Hepatocyte (in vitro differentiated cells): Measurements from ENCODE around the gene ITGB1BP1. TPM values are rescaled to one million over a fixed set of nuclear protein-coding genes. Genes with fewer than 3 reads are reported as not detected.

ENCODE experiments used
- DNase-seq: peaks from one replicate; pipeline ENCODE4 v3.0.0-alpha.2; 2016; ENCODE audit warnings: low spot score
- H2AFZ ChIP-seq: fragments of 200-600 bp; sonication (generic); 2 replicates; pipeline ENCODE4 v1.6.0; 2016; ENCODE audit warnings: antibody characterized with exemption, mild to moderate bottlenecking
- H3K27ac ChIP-seq: fragments of 200-600 bp; sonication (generic); 2 replicates; pipeline ENCODE4 v1.5.1; 2016; ENCODE audit warnings: mild to moderate bottlenecking
- H3K27me3 ChIP-seq: fragments of 200-600 bp; sonication (generic); 2 replicates; pipeline ENCODE4 v1.6.1; 2016
- H3K36me3 ChIP-seq: fragments of 200-600 bp; sonication (generic); replicated peaks from 2 replicates; pipeline ENCODE4 v1.5.1; 2016; ENCODE audit warnings: low read depth; ENCODE audit not compliant: insufficient read depth
- H3K4me1 ChIP-seq: fragments of 200-600 bp; sonication (generic); 2 replicates; pipeline ENCODE4 v1.5.1; 2016; ENCODE audit warnings: mild to moderate bottlenecking, moderate library complexity; ENCODE audit not compliant: insufficient read depth
- H3K4me2 ChIP-seq: fragments of 200-600 bp; sonication (generic); 2 replicates; pipeline ENCODE4 v1.6.0; 2016
- H3K4me3 ChIP-seq: fragments of 200-600 bp; sonication (generic); 2 replicates; pipeline ENCODE4 v1.5.1; 2016; ENCODE audit warnings: mild to moderate bottlenecking
- H3K79me2 ChIP-seq: fragments of 200-600 bp; sonication (generic); 2 replicates; pipeline ENCODE4 v1.6.0; 2017; ENCODE audit warnings: mild to moderate bottlenecking
- H3K9me2 ChIP-seq: fragments of 200-600 bp; sonication (generic); replicated peaks from 2 replicates; pipeline ENCODE4 v1.6.0; 2017; ENCODE audit warnings: mild to moderate bottlenecking; ENCODE audit not compliant: insufficient read depth
- H3K9me3 ChIP-seq: fragments of 200-600 bp; sonication (generic); 2 replicates; pipeline ENCODE4 v1.5.1; 2016; ENCODE audit warnings: low read depth, mild to moderate bottlenecking
- H4K20me1 ChIP-seq: fragments of 200-600 bp; sonication (generic); 2 replicates; pipeline ENCODE4 v1.6.0; 2016; ENCODE audit warnings: mild to moderate bottlenecking; ENCODE audit not compliant: insufficient read depth, poor library complexity, severe bottlenecking
- EZH2 ChIP-seq: fragments of 200-600 bp; sonication (generic); IDR thresholded peaks from 2 replicates; pipeline ENCODE4 v1.6.1; 2016; ENCODE audit warnings: antibody characterized with exemption, mild to moderate bottlenecking, borderline replicate concordance
- EZH2phosphoT487 ChIP-seq: fragments of 200-600 bp; sonication (generic); IDR thresholded peaks from one replicate; pipeline ENCODE4 v1.6.1; 2018; ENCODE audit warnings: antibody characterized with exemption, mild to moderate bottlenecking, low read depth, moderate library complexity; ENCODE audit not compliant: unreplicated experiment, severe bottlenecking
- WGBS: methylation state at CpG from one replicate; pipeline ENCODE4 v1.1.6; 2016; ENCODE audit warnings: low lambda C conversion rate; ENCODE audit errors: missing lambda C conversion rate; 5-methylcytosine and 5-hydroxymethylcytosine counted together
- polyA plus RNA-seq: library from polyadenylated mRNA; unstranded; fragments of >200 nt; fragmentation: Nextera tagmentation; extraction: Ambion mirVana; gene quantifications from 2 replicates; pipeline ENCODE4 v1.2.1, GENCODE V29; 2016
- total RNA-seq: library from RNA; depleted of rRNA; stranded (reverse); fragments of >200 nt; gene quantifications from 2 replicates; pipeline ENCODE4 v1.2.3, GENCODE V29; 2014
- TF ChIP-seq, protein P1 (sequence below): fragments of 200-600 bp; sonication (generic); IDR thresholded peaks from 2 replicates; pipeline ENCODE4 v1.5.1; 2016; ENCODE audit warnings: antibody characterized with exemption, mild to moderate bottlenecking; ENCODE audit not compliant: poor library complexity

The ITGB1BP1 gene
- total and polyA plus RNA-seq, 2 experiments from 2014 or later: 17.4 to 51.8 TPM

DNA sequence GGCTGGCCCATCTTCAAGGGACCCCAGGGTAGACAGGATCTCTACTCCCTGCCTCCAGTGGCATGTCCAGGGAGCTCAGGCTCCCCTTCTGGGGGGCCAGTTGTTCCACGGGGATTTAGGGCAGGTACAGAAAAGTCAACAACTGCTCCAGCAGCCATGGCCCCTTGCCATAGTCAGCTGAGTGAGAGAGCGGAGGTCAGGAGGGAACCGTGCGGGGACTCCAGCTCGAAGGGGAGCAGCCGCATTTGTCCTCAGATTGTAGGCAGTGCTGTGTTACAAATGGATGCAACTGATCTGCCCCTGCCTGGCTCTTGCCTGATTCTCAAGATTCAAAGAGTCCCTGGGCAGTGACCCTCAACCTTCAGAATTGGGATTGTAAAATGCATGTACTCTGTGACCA is 49.9 kb downstream of the ITGB1BP1 start:
- Histone ChIP-seq H4K20me1 (no peaks in the 10 kb centered on the region), H3K4me2 (no peak overlapping the region), H3K79me2 (no peaks in the 10 kb centered on the region), H2AFZ (no peak overlapping the region), H3K27me3 (no peaks in the 10 kb centered on the region), H3K27ac (no peak overlapping the region), H3K4me3 (no peak overlapping the region), H3K9me3 (no peaks in the 10 kb centered on the region), H3K36me3 (no peaks in the 10 kb centered on the region), H3K4me1 (no peaks in the 10 kb centered on the region), H3K9me2 (no peaks in the 10 kb centered on the region)
- TF ChIP-seq EZH2phosphoT487 (no peak), EZH2 (no peak)
- TF ChIP-seq, protein P1, sequence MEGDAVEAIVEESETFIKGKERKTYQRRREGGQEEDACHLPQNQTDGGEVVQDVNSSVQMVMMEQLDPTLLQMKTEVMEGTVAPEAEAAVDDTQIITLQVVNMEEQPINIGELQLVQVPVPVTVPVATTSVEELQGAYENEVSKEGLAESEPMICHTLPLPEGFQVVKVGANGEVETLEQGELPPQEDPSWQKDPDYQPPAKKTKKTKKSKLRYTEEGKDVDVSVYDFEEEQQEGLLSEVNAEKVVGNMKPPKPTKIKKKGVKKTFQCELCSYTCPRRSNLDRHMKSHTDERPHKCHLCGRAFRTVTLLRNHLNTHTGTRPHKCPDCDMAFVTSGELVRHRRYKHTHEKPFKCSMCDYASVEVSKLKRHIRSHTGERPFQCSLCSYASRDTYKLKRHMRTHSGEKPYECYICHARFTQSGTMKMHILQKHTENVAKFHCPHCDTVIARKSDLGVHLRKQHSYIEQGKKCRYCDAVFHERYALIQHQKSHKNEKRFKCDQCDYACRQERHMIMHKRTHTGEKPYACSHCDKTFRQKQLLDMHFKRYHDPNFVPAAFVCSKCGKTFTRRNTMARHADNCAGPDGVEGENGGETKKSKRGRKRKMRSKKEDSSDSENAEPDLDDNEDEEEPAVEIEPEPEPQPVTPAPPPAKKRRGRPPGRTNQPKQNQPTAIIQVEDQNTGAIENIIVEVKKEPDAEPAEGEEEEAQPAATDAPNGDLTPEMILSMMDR: no peak
- no peak for DNase-seq
- WGBS: 95% methylated on average over 6 of the region's 6 CpGs

DNA sequence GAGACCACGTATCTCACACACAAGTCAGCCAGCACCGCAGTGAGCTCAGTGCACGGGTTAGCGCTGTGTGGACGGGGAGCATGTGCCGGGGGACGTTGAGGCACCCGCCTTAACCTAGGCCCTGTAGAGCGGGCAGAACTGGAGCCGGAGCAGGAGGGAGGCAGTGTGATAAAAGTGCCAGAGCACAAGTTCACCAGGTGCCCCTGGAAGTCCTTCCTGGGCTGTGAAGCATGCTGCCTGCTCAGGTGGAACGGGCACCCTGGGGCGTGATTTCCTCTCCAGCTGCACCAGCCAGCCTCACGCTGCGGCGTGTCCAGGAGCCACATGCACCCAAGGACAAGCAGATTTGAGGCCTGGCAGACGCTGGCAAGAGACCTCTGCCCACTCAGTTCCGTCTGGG is 50.3 kb downstream of the ITGB1BP1 start:
- 96% methylated on average over 17 of the region's 17 CpGs for WGBS
- H3K36me3 ChIP-seq: no peaks in the 10 kb centered on the region
- H3K4me1 ChIP-seq: no peaks in the 10 kb centered on the region
- TF ChIP-seq EZH2: no peak
- TF ChIP-seq, protein P1: no peak
- no peak for TF ChIP-seq EZH2phosphoT487
- no peaks in the 10 kb centered on the region for H3K9me3 ChIP-seq
- no peak overlapping the region for H3K4me3 ChIP-seq
- no peaks in the 10 kb centered on the region for H3K9me2 ChIP-seq
- H3K4me2 ChIP-seq: no peak overlapping the region
- H3K27ac ChIP-seq: no peak overlapping the region
- no peak for DNase-seq
- H4K20me1 ChIP-seq: no peaks in the 10 kb centered on the region
- no peaks in the 10 kb centered on the region for H3K27me3 ChIP-seq
- no peaks in the 10 kb centered on the region for H3K79me2 ChIP-seq
- H2AFZ ChIP-seq: no peak overlapping the region

DNA sequence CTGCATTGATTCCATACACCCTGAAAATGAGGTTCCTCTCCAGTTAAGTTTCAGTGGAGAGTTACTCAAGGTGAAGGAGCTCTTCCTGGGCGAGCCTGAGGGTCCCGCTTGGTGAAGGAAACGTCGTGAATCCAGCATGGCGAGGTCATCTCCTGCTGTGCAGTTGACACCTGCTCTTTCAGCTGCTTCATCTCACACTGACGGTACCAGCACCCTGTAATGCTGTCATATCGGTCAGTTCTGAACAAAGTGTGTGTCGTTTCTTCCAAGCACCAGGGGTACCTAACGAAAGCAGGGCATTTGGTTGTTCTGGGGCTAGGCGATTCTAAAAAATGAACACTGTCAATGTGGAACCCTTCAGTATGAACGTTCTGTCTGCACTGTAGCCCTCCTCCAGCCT is 52.6 kb downstream of the ITGB1BP1 start:
- 83% methylated on average over 11 of the region's 11 CpGs for WGBS
- Histone ChIP-seq H3K4me1 (no peaks in the 10 kb centered on the region), H3K9me2 (no peaks in the 10 kb centered on the region), H3K79me2 (no peaks in the 10 kb centered on the region), H2AFZ (no peak overlapping the region), H3K36me3 (no peaks in the 10 kb centered on the region), H3K4me3 (no peak overlapping the region), H4K20me1 (no peaks in the 10 kb centered on the region), H3K4me2 (no peak overlapping the region), H3K27me3 (no peaks in the 10 kb centered on the region), H3K9me3 (no peaks in the 10 kb centered on the region), H3K27ac (no peak overlapping the region)
- no peak for DNase-seq
- TF ChIP-seq EZH2phosphoT487: no peak
- TF ChIP-seq, protein P1: no peak
- TF ChIP-seq EZH2: no peak

DNA sequence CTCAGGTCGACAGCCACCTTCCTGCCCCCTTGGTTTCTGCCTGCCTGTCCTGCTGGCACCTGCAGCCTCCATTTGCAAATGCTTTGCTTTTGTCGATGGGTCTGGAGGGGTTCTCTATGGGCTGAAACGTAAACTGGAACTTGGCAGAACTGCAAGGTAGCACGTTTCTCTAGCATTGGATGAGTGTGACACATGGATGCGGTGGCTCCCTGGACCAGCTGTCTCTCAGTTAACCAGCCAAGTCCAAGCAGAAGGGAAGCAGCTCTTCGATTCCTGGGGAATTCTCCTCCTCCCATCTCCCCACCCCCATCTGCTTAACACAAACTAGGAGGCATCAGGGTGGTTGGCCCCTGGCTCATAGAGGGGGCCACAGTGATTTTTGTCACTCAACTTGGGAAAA is 57.3 kb downstream of the ITGB1BP1 start:
- Histone ChIP-seq H2AFZ (no peak overlapping the region), H3K4me2 (no peak overlapping the region), H3K4me3 (no peak overlapping the region), H3K36me3 (no peaks in the 10 kb centered on the region), H3K79me2 (no peaks in the 10 kb centered on the region), H4K20me1 (no peaks in the 10 kb centered on the region), H3K27ac (no peak overlapping the region), H3K9me2 (no peaks in the 10 kb centered on the region), H3K9me3 (no peaks in the 10 kb centered on the region), H3K27me3 (no peaks in the 10 kb centered on the region), H3K4me1 (peaks cover 8% of the 10 kb centered on the region)
- WGBS: 94% methylated on average over 6 of the region's 6 CpGs
- DNase-seq: no peak
- no peak for TF ChIP-seq EZH2
- TF ChIP-seq, protein P1: no peak
- TF ChIP-seq EZH2phosphoT487: no peak
